SK-N-SH (cell line): ENCODE measurements around the gene LGALS14. TPM values are rescaled to one million over a fixed set of nuclear protein-coding genes. Genes with fewer than 3 reads are reported as not detected.

Source experiments
- CTCF ChIA-PET: fragments of 300-600, 350-600 bp; formaldehyde crosslinking; extraction: SDS; loops from one replicate; lab custom pipeline; 2021; lab: Yijun Ruan, JAX
- POLR2A ChIA-PET: fragments of 350-600 bp; sonication (Branson Sonifier 250); formaldehyde crosslinking; extraction: SDS; loops from one replicate; lab custom pipeline; 2020; ENCODE audit warnings: antibody characterized with exemption, inconsistent platforms; lab: Yijun Ruan, JAX
- DNase-seq: peaks from one replicate; pipeline ENCODE4 v3.0.0; 2012
- H2AFZ ChIP-seq: fragments of 200-600 bp; sonication (generic); 2 replicates; pipeline ENCODE4 v1.8.1; 2016; ENCODE audit warnings: antibody characterized with exemption, mild to moderate bottlenecking, low read depth
- H3F3A ChIP-seq: fragments of 200-600 bp; sonication (generic); replicated peaks from 2 replicates; pipeline ENCODE3; 2016; ENCODE audit warnings: antibody characterized with exemption, mild to moderate bottlenecking; ENCODE audit not compliant: insufficient read depth
- H3K27ac ChIP-seq, 2 experiments: fragments of 200-500 bp in 1 of 2; fragments of 200-600 bp in 1 of 2; sonication (Bioruptor generic) in 1 of 2; sonication (generic), shearing (Covaris generic) in 1 of 2; 2 replicates each; pipeline versions ENCODE4 v1.5.1 to v1.6.1; 2014 to 2016; ENCODE audit warnings: low read depth in 2 of 2, inconsistent platforms in 1 of 2, low read length in 1 of 2, mild to moderate bottlenecking in 1 of 2, mixed read lengths in 1 of 2
- H3K27me3 ChIP-seq: fragments of 200-600 bp; sonication (generic), shearing (Covaris generic); 2 replicates; pipeline ENCODE4 v1.6.1; 2016; ENCODE audit warnings: mixed run types; ENCODE audit not compliant: insufficient read depth
- H3K36me3 ChIP-seq, 2 experiments: fragments of 200-500 bp in 1 of 2; fragments of 200-600 bp in 1 of 2; sonication (Bioruptor generic) in 1 of 2; sonication (generic) in 1 of 2; replicated peaks in 1 of 2; 2 replicates each; pipeline versions ENCODE3 to v1.5.1; 2014 to 2016; ENCODE audit warnings: low read length in 1 of 2, mild to moderate bottlenecking in 1 of 2; ENCODE audit not compliant: insufficient read depth in 2 of 2, control insufficient read depth in 1 of 2
- H3K4me1 ChIP-seq, 2 experiments: fragments of 200-500 bp in 1 of 2; fragments of 200-600 bp in 1 of 2; sonication (Bioruptor generic) in 1 of 2; sonication (generic), shearing (Covaris generic) in 1 of 2; 2 replicates each; pipeline versions ENCODE4 v1.5.1 to v1.6.1; 2014 to 2016; ENCODE audit warnings: low read depth in 1 of 2, low read length in 1 of 2, mixed run types in 1 of 2; ENCODE audit not compliant: insufficient read depth in 2 of 2, control insufficient read depth in 1 of 2
- H3K4me2 ChIP-seq: fragments of 200-600 bp; sonication (generic), shearing (Covaris generic); 2 replicates; pipeline ENCODE4 v1.6.1; 2017; ENCODE audit warnings: mixed run types
- H3K4me3 ChIP-seq, 2 experiments: fragments of 200-500 bp in 1 of 2; fragments of 200-600 bp in 1 of 2; sonication (Bioruptor generic) in 1 of 2; sonication (generic), shearing (Covaris generic) in 1 of 2; 2 replicates each; pipeline versions ENCODE4 v1.5.1 to v1.8.1; 2014 to 2016; ENCODE audit warnings: low read depth in 2 of 2, inconsistent platforms in 1 of 2, low read length in 1 of 2, mild to moderate bottlenecking in 1 of 2, mixed read lengths in 1 of 2, moderate library complexity in 1 of 2
- H3K79me2 ChIP-seq: fragments of 200-600 bp; sonication (generic); 2 replicates; pipeline ENCODE4 v1.8.1; 2017; ENCODE audit warnings: mild to moderate bottlenecking; ENCODE audit not compliant: insufficient read depth
- H3K9ac ChIP-seq: fragments of 200-600 bp; sonication (generic); 2 replicates; pipeline ENCODE4 v1.6.1; 2017; ENCODE audit warnings: mixed run types
- H3K9me2 ChIP-seq: fragments of 200-600 bp; sonication (generic); 2 replicates; pipeline ENCODE4 v1.6.1; 2017; ENCODE audit warnings: mixed run types
- H3K9me3 ChIP-seq: fragments of 200-600 bp; sonication (generic); 2 replicates; pipeline ENCODE4 v1.6.1; 2017; ENCODE audit warnings: mixed run types, mild to moderate bottlenecking, moderate library complexity
- H4K20me1 ChIP-seq: fragments of 200-600 bp; sonication (generic); 2 replicates; pipeline ENCODE4 v1.6.1; 2017; ENCODE audit warnings: mild to moderate bottlenecking, mixed run types; ENCODE audit not compliant: insufficient read depth
- CHD2 ChIP-seq: fragments of 150-350 bp; IDR thresholded peaks from 2 replicates; pipeline ENCODE4 v1.6.1; 2018; ENCODE audit warnings: low read length; ENCODE audit not compliant: partially characterized antibody
- EP300 ChIP-seq, 2 experiments: IDR thresholded peaks; 2 replicates each; pipeline versions ENCODE4 v1.4.0 to v1.6.1; 2012; ENCODE audit warnings: borderline replicate concordance in 1 of 2, low read depth in 1 of 2, low read length in 1 of 2
- EZH2phosphoT487 ChIP-seq: fragments of 200-600 bp; sonication (generic); IDR thresholded peaks from 2 replicates; pipeline ENCODE4 v1.6.1; 2017; ENCODE audit warnings: low read depth, mixed run types, mild to moderate bottlenecking, antibody characterized with exemption, moderate library complexity, borderline replicate concordance
- FOSL2 ChIP-seq: IDR thresholded peaks from 2 replicates; pipeline ENCODE4 v1.4.0; 2012; ENCODE audit warnings: low read depth, mild to moderate bottlenecking, moderate library complexity, borderline replicate concordance
- FOXJ3 ChIP-seq: sonication (generic); formaldehyde crosslinking; IDR thresholded peaks from 2 replicates; pipeline ENCODE4 v1.5.1; 2020; ENCODE audit warnings: mild to moderate bottlenecking, missing genetic modification reagents
- FOXM1 ChIP-seq: IDR thresholded peaks from 2 replicates; pipeline ENCODE4 v1.4.0; 2012; ENCODE audit warnings: low read depth, mild to moderate bottlenecking
- GABPA ChIP-seq: IDR thresholded peaks from 2 replicates; pipeline ENCODE4 v1.4.0; 2012; ENCODE audit warnings: low read depth, mild to moderate bottlenecking
- GATA2 ChIP-seq: sonication (generic); formaldehyde crosslinking; IDR thresholded peaks from 2 replicates; pipeline ENCODE4 v1.5.0; 2020; ENCODE audit warnings: mild to moderate bottlenecking, missing genetic modification reagents
- MEF2A ChIP-seq: IDR thresholded peaks from 2 replicates; pipeline ENCODE4 v1.4.0; 2012; ENCODE audit warnings: low read depth, borderline replicate concordance
- NFIC ChIP-seq: IDR thresholded peaks from 2 replicates; pipeline ENCODE4 v1.4.0; 2012; ENCODE audit warnings: borderline replicate concordance
- RFX5 ChIP-seq: IDR thresholded peaks from 2 replicates; pipeline ENCODE4 v1.6.1; 2012; ENCODE audit warnings: mild to moderate bottlenecking, improper control_type of control experiment, low read length
- RXRA ChIP-seq: IDR thresholded peaks from 2 replicates; pipeline ENCODE4 v1.4.0; 2012; ENCODE audit warnings: low read depth, mild to moderate bottlenecking, borderline replicate concordance
- SIN3A ChIP-seq: IDR thresholded peaks from 2 replicates; pipeline ENCODE4 v1.6.1; 2012; ENCODE audit warnings: low read depth, mild to moderate bottlenecking, low read length, moderate library complexity, borderline replicate concordance
- SMC3 ChIP-seq: IDR thresholded peaks from 2 replicates; pipeline ENCODE4 v1.6.1; 2012; ENCODE audit warnings: low read depth, low read length, improper control_type of control experiment
- TCF12 ChIP-seq: IDR thresholded peaks from 2 replicates; pipeline ENCODE4 v1.4.0; 2012
- WGBS: methylation state at CpG from one replicate; pipeline ENCODE4 v1.1.6; 2017; ENCODE audit warnings: low lambda C conversion rate; 5-methylcytosine and 5-hydroxymethylcytosine counted together
- polyA plus RNA-seq, 3 experiments: library from polyadenylated mRNA; depleted of rRNA; stranded (reverse); fragments of >200 nt; gene quantifications; 2 replicates each; pipeline ENCODE4 v1.2.3, GENCODE V29; 2012
- TF ChIP-seq, protein P1 (sequence below): fragments of 150-350 bp; IDR thresholded peaks from 2 replicates; pipeline ENCODE4 v1.6.1; 2017; ENCODE audit warnings: antibody characterized with exemption, low read length, low read depth, borderline replicate concordance
- TF ChIP-seq, protein P2 (sequence below): IDR thresholded peaks from 2 replicates; pipeline ENCODE4 v1.4.0; 2012; ENCODE audit warnings: low read depth, borderline replicate concordance
- TF ChIP-seq, protein P3 (sequence below): fragments of 150-350 bp; IDR thresholded peaks from 2 replicates; pipeline ENCODE4 v1.6.1; 2016; ENCODE audit warnings: mild to moderate bottlenecking, low read depth, low read length
- TF ChIP-seq, protein P4 (sequence below): IDR thresholded peaks from 2 replicates; pipeline ENCODE4; 2012
- TF ChIP-seq, protein P5 (sequence below): IDR thresholded peaks from 2 replicates; pipeline ENCODE4 v1.4.0; 2012; ENCODE audit warnings: low read depth, borderline replicate concordance

The LGALS14 gene
- polyA plus RNA-seq, 1 of the 3 experiments (the other 2 are of a cell fraction): not detected

DNA sequence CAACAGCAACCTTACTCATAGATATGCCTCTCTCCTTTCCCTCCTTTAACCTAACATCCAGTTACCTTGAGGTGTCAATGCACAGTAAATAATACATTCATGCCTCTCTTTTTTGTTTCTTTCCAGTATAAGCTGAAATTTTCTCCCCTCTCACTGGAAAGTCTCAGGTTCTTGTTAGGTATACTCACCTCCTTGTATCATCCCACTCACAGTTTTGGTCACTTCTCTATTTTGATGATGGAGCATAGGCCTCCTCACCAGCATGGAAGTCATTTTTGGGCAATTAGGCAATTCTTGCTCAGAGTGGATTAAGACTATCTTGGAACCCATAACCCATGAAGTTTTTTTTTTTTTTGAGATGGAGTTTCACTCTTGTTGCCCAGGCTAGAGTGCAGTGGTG, 5.7 kb upstream of the LGALS14 start:
- no peaks in the 10 kb centered on the region for H3F3A ChIP-seq
- CTCF ChIA-PET: interaction anchor here (0.6 kb wide), 1 partner anchor 224 kb away, joined by 3 read pairs; no protein-coding TSS in a partner anchor
- H3K4me2 ChIP-seq: no peak overlapping the region
- H3K79me2 ChIP-seq: no peaks in the 10 kb centered on the region
- H3K4me1 ChIP-seq: no peaks in the 10 kb centered on the region
- no peak overlapping the region for H2AFZ ChIP-seq
- H3K27ac ChIP-seq: no peak overlapping the region
- no peaks in the 10 kb centered on the region for H3K9me2 ChIP-seq
- H4K20me1 ChIP-seq: no peaks in the 10 kb centered on the region
- no peak overlapping the region for H3K9ac ChIP-seq
- H3K4me3 ChIP-seq: no peak overlapping the region
- POLR2A ChIA-PET: no interaction called here
- TF ChIP-seq GATA2 (CRISPR knock-in tag) (no peak), EP300 (IDR thresholded peaks at IDR 0.05; ENCODE audit: borderline replicate concordance in 1 of 2, low read depth in 1 of 2, low read length in 1 of 2) (no peak), MEF2A (no peak), TCF12 (no peak), NFIC (no peak), FOXM1 (no peak), FOSL2 (no peak)
- TF ChIP-seq, protein P1, sequence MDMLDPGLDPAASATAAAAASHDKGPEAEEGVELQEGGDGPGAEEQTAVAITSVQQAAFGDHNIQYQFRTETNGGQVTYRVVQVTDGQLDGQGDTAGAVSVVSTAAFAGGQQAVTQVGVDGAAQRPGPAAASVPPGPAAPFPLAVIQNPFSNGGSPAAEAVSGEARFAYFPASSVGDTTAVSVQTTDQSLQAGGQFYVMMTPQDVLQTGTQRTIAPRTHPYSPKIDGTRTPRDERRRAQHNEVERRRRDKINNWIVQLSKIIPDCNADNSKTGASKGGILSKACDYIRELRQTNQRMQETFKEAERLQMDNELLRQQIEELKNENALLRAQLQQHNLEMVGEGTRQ: no peak
- TF ChIP-seq, protein P2, sequence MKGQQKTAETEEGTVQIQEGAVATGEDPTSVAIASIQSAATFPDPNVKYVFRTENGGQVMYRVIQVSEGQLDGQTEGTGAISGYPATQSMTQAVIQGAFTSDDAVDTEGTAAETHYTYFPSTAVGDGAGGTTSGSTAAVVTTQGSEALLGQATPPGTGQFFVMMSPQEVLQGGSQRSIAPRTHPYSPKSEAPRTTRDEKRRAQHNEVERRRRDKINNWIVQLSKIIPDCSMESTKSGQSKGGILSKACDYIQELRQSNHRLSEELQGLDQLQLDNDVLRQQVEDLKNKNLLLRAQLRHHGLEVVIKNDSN: no peak
- no peak for DNase-seq
- no peaks in the 10 kb centered on the region for H3K36me3 ChIP-seq
- H3K27me3 ChIP-seq: no peaks in the 10 kb centered on the region; the same call in 1 of the 2 replicates
- no peaks in the 10 kb centered on the region for H3K9me3 ChIP-seq

DNA sequence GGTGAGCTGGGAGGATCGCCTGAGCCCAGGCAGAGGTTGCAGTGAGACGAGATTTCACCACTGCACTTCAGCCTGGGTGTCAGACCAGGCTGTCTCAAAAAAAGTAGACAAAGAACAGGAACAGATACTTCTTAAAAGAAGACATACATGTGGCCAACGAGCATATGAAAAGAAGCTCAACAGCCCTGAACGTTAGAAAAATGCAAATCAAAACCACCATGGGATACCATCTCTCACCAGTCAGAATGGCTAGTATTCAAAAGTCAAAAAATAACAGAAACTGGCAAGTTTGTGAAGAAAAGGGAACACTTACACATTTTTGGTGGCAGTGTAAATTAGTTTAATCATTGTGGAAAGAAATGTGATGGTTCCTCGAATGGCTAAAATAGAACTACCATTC, 3.0 kb upstream of the LGALS14 start:
- H3K4me1 ChIP-seq: no peaks in the 10 kb centered on the region
- WGBS: 1% methylated on average over 5 of the region's 5 CpGs
- no peaks in the 10 kb centered on the region for H3K36me3 ChIP-seq

More for the DNA sequence above, 3.0 kb upstream of the LGALS14 start:
- no peak overlapping the region for H3K9ac ChIP-seq
- H3K9me3 ChIP-seq: no peaks in the 10 kb centered on the region
- no peak for DNase-seq
- POLR2A ChIA-PET: no interaction called here
- H4K20me1 ChIP-seq: no peaks in the 10 kb centered on the region
- H3K4me3 ChIP-seq: no peak overlapping the region
- no peak overlapping the region for H2AFZ ChIP-seq
- CTCF ChIA-PET: no interaction called here
- no peak overlapping the region for H3K4me2 ChIP-seq
- H3F3A ChIP-seq: no peaks in the 10 kb centered on the region
- no peaks in the 10 kb centered on the region for H3K79me2 ChIP-seq
- H3K9me2 ChIP-seq: no peaks in the 10 kb centered on the region
- H3K27ac ChIP-seq: no peak overlapping the region
- TF ChIP-seq, protein P3, sequence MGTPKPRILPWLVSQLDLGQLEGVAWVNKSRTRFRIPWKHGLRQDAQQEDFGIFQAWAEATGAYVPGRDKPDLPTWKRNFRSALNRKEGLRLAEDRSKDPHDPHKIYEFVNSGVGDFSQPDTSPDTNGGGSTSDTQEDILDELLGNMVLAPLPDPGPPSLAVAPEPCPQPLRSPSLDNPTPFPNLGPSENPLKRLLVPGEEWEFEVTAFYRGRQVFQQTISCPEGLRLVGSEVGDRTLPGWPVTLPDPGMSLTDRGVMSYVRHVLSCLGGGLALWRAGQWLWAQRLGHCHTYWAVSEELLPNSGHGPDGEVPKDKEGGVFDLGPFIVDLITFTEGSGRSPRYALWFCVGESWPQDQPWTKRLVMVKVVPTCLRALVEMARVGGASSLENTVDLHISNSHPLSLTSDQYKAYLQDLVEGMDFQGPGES: no peak
- TF ChIP-seq FOXJ3 (CRISPR knock-in tag) (no peak), SIN3A (no peak), GABPA (no peak), EZH2phosphoT487 (no peak), CHD2 (no peak), MEF2A (no peak), RXRA (no peak), TCF12 (no peak), RFX5 (no peak), FOXM1 (no peak), SMC3 (no peak)
- TF ChIP-seq, protein P4, sequence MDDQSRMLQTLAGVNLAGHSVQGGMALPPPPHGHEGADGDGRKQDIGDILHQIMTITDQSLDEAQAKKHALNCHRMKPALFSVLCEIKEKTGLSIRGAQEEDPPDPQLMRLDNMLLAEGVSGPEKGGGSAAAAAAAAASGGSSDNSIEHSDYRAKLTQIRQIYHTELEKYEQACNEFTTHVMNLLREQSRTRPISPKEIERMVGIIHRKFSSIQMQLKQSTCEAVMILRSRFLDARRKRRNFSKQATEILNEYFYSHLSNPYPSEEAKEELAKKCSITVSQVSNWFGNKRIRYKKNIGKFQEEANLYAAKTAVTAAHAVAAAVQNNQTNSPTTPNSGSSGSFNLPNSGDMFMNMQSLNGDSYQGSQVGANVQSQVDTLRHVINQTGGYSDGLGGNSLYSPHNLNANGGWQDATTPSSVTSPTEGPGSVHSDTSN: no peak
- TF ChIP-seq, protein P5, sequence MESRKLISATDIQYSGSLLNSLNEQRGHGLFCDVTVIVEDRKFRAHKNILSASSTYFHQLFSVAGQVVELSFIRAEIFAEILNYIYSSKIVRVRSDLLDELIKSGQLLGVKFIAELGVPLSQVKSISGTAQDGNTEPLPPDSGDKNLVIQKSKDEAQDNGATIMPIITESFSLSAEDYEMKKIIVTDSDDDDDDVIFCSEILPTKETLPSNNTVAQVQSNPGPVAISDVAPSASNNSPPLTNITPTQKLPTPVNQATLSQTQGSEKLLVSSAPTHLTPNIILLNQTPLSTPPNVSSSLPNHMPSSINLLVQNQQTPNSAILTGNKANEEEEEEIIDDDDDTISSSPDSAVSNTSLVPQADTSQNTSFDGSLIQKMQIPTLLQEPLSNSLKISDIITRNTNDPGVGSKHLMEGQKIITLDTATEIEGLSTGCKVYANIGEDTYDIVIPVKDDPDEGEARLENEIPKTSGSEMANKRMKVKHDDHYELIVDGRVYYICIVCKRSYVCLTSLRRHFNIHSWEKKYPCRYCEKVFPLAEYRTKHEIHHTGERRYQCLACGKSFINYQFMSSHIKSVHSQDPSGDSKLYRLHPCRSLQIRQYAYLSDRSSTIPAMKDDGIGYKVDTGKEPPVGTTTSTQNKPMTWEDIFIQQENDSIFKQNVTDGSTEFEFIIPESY: no peak
- TF ChIP-seq, protein P2: no peak
- H3K27me3 ChIP-seq: no peaks in the 10 kb centered on the region; the same call in 1 of the 2 replicates
